HG03457 (cell line): ENCODE results near the gene AADAC.
"Not testable (repeated sequence)": the region's sequence is repeated elsewhere in the genome, so short reads cannot be mapped to it uniquely, and the experiment has no call there.

ENCODE experiments used
- ATAC-seq: cut with Tn5 transposase; IDR thresholded peaks from one replicate; pipeline ENCODE4 v1.9.1; 2021; ENCODE audit warnings: moderate number of reproducible peaks; ENCODE audit not compliant: unreplicated experiment

The AADAC gene

DNA sequence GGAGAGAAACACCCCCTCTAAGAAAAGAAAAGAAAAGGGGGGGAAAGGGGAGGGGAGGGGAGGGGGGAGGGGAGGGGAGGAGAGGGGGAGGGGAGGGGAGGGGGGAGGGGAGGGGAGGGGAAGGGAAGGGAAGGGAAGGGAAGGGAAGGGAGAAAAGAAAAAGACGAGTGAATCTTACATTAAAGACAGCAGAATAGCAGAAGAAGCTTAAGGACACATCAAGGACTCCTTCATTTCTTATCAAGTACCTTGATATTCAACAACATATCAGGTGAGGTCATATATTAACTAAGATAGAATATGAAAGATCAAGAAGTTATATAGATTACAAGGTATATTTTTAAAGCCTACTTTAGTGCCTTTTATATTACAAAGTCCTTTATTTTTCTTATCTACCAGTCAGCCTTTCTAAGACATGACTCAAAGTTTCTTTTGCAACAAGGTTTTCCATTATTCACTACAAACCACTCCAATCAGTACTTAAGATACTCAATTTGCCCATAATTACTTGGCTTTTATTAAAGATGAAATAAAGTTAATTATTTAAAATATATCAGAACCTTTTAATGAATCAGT, 17.7 kb upstream of the AADAC start:
- ATAC-seq = no peak

DNA sequence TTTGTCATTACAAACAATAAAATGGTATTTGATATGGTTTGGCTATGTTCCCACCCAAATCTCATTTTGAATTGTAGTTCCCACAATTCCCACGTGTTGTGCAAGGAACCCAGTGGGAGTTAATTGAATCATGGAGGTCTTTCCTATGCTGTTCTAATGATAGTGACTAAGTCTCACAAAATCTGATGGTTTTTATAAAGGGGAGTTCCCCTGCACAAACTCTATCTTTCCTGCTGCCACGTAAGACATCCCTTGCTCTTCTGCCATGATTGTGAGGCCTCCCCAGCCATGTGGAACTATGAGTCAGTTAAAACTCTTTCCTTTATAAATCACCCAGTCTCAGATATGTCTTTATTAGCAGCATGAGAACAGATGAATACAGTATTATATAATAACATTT, 15.4 kb upstream of the AADAC start:
- ATAC-seq = no peak

DNA sequence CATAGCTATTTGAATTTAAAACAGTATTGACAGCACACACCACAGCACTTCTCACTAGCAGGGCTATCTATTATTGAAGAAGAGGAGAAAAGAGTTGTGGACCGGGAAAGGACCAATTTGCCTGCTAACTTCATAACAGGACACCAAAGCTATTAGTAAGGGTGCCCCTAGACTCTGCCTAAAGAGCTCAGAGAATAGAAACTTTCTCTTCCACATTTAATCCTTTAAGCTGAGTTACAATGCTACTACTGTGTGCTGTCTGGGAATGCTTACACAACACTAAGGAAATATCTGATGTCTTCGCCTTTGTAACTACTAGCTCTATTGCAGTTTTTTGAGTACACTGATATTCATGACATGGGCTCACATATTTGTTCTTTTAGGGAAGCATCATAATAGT, 13.5 kb upstream of the AADAC start:
- ATAC-seq = no peak

DNA sequence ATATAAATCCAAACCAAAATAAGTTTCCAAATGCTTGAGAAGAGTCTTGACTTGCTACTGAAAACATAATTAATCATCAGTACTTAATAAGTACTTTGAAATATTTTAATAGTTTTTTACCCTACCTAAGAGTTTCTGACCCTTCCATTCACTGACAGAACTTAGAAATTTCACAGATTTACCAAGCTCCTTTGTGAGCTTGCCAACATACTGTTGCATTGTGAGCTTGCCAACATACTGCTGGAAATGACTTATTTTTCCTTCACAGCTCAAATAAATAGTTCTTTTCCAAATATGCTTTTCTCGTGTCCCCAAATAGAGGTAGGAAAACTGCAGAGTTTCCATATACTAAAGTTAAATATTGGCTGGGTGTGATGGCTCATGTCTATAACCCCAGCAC, 9.6 kb upstream of the AADAC start:
- no peak for ATAC-seq

DNA sequence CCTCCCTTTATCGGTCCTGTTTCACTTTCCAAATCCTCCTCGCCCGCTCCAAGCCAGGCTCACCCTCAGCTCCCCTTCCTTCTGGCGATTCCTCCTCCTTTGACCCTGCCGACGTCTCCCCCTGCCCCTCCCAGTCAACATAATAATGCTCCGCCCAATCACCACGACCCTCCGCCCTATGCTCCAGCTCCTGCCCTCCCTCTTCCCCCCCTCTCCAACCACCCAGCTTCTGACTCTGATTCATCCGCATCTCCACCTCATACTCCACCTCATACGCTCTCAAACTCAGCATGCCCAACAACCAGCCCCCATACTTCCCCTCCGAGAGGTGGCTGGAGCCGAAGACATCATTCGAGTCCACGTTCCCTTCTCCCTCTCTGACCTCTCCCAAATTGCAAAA, 7.1 kb upstream of the AADAC start:
- ATAC-seq = no peak

DNA sequence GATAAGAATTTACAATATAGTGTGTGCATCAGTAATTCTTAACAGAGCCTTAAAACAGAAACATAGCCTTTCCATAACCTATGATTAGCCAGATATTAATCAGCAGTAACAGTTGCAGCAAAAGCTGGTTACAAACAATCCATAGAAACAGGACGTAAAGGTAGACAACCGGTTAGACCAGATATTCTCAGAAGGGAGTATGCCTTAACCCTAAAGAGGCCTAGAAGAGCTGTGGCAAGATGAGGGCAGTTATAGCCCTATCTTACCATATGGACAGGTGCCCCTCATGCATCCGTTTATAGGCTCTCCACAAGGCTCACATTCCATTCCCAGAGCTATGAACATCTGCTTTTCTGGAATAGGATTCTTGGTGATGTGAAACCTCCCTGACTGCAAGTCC, 5.0 kb upstream of the AADAC start:
- ATAC-seq = not testable (repeated sequence)

DNA sequence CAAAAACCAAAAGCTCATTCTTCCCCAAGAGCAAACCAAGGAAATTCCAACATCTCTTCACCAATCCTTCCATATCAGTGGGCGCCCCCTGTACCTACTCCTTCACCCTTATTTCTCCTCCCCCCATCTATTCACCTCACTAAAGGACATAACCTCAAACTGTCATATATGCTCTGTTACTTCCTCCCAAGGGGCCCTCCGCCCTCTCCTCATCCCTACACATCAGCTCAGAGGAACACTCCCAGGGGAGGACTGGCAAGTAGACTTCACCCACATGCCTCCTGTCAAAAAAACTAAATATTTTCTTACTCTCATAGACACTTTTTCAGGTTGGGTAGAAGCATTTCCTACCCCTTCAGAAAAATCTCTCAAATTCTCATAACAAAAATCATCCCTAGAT, 2.4 kb upstream of the AADAC start:
- no peak for ATAC-seq

DNA sequence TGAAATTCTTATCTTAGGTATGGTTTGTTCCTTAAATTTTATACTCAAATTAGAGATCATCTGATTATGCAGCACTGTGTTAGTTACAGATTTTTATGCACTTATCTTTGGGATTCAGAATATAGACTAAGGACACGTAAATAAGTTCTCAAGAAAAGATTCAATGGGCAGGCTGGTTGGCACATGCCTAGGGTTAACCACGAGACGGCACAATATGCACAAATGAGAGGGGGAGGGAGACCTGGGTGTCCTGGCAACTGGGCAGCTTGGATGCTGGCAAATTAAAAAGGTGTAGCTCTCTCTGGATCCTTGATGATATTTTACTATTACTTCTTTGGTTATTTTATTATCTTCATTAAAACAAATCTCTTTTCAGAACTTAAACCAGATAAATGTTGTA, 672 bp downstream of the AADAC start:
- no peak for ATAC-seq

DNA sequence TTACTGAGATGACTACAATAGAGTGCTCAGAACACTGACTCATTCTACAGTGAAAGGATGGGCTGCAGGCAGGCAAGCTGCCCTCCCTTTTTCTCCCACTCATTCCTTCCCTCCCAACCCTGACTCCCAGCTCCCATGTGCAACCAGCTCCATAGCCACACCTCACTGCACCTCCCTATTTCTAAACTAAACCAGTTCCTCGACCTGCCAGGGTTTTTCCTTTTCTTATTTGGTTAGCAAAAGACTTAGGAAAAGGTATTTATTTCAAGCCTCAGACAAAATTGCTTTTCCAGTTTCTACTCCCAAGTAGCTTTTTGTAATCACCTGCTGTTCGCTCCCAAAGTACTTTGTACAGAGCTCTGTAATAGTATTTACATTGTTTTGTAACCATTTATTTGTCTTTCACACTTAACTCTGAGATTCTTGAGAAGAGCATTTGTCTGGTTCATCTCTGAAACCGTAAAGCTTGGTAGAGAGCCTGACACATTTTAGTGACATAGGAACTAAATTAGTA, 2.2 kb downstream of the AADAC start:
- no peak for ATAC-seq

DNA sequence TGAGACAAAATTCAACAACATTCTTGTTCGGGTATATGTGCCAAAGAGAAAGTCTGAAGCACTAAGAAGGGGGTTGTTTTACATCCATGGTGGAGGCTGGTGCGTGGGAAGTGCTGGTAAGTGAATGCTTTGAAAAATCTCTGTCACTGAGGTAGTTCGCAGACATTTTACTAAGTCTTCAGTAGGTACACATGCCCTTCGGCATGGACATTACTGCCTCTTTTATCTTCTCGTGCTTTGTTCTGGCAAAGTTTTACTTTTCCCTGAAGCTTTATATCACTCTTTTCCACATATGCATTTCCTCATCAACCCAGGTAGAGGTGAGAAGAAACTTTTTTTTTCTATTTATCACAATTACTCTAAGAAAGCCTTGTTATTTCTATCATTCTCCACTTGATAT, 3.6 kb downstream of the AADAC start:
- no peak for ATAC-seq

DNA sequence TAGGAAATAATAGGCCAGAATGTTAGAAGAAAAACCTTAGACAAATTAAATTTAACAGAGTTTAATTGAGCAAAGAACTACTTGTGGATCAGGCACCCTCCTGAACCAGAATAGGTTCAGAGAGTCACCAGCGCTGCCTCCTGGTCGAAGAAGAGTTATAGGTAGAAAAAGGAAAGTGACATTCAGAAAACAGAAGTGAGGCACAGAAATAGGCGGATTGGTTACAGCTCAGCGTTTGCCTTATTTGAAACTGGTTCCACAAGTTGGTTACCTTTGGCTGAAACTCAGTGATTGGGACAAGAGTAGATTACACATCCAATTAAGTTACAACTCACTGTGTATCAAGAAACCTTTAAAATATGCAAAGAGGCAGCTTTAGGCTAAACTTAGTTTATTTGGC, 4.4 kb downstream of the AADAC start:
- no peak for ATAC-seq

DNA sequence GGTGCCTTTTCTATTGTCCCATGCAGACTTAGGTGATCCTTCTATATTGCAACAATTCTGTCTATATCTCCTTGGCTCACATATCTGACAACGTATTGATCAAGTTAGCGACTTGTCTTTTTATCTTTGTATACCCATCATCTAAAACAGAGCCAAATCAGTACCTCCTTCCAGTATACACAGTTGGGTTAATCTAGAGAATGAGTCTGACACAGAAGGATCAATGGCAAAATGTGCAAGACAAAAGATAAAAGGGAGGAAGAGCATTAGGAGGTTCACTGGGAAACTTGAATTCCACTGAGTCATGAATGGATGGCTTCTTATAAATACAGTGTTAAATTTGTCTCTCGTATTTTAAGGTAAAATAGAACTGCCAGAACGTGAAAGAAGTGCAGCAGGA, 6.0 kb downstream of the AADAC start:
- ATAC-seq = no peak

DNA sequence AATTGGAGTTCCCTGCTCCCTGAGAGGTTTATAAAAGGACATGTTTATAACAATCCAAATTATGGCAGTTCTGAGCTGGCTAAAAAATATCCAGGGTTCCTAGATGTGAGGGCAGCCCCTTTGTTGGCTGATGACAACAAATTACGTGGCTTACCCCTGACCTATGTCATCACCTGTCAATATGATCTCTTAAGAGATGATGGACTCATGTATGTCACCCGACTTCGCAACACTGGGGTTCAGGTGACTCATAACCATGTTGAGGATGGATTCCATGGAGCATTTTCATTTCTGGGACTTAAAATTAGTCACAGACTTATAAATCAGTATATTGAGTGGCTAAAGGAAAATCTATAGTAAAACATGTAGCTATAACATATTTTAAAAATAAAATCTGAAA, 13.9 kb downstream of the AADAC start:
- no peak for ATAC-seq

DNA sequence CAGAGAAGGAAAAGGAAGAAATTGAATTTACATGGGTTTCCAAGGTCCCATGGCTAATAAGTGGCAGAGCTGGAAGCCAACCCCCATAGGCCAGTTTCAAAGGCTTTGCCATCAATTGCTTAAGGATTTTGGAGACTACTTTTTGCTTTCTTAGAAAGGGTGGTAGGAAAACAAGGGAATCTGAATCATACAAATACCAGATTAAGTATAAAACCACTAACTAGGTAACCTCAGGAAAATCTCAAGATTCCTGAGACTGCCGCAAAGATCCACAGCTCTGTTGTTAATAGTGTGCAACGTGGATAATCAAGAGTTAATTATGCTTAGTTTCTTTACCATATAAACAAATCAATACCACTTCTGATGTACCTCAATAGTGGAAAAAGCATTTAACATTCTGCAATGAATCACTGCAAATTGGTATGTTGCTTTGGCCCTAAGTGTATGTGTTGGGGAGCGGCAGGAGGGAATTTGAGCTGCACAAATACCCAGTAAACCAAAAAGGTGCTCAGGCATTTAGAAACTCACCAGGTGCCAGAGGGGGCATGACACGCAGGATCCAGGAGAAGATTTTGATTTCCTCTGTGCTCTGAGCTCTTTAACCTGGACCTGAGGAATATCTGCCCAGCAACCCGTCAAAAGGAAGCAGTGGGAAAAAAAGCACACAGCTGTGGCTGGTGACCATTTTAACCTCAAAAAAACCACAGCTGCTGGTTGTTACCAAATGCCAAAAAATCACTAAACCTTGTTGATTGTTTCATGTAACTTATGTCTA, 22.0 kb downstream of the AADAC start:
- ATAC-seq = no peak

DNA sequence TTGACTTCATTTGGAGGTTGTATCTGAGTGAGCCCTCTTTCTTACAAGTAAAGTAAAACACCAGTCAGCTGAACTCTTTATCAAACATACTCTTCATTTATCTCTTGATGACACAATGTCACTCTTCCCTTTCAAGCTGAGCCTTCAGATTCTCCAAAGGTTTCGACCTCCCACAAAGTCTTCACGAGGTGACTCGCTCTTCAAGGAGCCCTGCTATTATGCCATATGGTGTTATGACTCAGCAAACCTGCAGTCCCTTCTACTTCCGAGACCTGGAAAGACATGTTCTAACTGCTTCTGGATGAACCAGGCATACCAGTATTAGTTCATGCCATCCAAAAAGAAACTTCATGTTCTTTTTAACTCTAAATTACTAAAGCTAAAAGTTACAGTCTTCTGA, 23.1 kb downstream of the AADAC start:
- no peak for ATAC-seq

DNA sequence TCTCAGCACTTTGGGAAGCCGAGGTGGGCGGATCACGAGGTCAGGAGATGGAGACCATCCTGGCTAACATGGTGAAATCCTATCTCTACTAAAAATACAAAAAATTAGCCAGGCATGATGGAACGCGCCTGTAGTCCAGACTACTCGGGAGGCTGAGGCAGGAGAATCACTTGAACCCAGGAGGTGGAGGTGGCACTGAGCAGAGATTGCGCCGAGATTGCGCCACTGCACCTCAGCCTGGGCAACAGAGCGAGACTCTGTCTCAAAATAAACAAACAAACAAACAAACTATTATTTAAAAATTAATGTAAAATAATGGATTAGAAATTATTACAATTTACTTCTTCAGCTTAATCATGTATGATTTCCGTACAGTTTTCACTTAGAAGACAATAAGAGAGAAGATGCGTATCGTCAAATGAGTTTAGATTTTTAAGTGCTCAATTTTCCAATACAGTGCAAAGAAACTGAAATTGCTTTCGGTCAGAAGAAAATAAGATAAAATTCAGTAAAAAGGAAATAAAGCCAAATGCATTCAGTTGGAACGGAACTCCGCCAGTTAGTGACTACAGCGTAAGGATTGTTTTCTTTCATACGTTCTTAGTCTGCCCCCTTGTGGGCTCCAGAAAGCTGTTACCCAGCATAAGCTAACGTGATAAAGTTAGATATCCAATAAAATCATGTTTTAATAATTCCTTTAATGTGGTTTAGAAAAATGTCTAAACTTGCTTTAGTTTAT, 24.8 kb downstream of the AADAC start:
- ATAC-seq = no peak

DNA sequence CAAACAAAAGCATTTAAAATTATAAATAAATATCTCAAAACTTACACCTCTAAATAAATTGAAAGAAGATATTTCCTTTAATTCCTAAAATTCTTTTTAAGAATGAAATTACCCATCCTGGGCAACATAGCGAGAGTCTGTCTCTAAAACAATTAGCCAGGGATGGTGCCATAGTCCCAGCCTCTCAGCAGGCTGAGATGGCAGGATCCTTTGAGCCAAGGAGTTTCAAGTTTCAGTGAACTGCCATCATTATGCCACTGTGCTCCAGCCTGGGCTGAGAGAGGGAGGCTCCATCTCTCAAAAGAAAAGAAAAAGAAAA, 25.4 kb downstream of the AADAC start:
- no peak for ATAC-seq

DNA sequence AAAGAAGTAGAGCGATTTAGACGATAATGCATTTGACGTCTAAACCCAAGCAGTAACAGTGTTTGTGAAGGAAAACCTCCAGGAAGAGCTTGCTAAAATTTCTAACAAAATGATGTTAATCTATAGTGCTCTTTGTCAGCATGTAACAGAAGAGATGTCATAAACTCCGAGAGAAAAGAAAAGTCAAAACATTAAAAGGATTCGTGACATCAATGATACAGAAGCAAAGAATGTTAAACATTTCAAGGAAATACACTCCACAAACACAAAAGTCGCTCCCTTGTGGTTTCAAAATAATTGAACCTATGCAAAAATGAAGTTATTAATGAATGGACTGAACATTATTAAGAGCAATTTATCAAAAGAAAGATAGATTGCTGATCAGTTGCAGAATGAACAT, 27.9 kb downstream of the AADAC start:
- no peak for ATAC-seq

DNA sequence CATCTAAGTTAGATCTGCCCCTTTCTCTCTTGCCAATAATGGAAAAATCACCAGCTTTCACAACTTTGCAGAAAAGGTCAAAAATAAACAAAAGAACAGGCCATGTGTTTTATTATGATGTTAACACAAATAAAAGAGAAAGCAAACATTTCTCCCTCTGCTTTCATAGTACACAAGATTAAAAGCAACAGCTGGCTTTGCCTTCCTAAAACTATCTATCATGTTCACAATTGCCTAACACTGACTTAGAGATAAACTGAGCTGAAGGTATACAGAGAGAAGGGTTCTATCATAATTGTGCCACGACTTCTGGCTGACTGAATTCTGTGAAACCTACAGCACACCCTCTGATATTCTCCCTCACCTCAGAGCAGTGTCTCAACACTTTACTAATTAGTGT, 29.4 kb downstream of the AADAC start:
- ATAC-seq = no peak

DNA sequence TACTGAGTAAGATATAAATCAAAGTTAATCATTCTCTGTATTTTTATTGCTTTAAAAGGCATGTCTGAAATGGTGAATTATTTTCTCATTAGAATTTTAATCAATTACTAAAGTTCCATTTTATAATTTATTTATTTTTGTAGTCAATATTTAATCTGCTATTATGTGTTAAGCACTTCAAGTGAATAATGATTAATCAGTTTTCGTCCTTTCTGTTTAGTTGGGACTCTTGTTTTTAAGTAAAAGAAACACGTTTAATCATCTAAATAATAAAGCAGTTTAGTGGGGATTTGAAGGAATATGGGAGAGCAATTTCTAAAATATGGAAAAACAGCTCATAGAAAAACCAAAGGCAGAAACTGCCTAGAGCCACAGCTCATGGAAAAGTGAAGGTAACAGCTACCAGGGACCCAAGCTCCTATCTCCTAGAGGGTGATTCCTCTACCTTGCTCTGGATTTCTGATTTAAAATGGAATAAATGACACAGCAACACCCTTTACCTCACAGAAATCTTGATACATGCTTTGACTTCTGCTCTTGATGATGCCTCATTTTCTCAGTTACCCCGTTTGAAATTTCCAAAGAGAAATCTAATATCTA, 31.5 kb downstream of the AADAC start:
- ATAC-seq = no peak

DNA sequence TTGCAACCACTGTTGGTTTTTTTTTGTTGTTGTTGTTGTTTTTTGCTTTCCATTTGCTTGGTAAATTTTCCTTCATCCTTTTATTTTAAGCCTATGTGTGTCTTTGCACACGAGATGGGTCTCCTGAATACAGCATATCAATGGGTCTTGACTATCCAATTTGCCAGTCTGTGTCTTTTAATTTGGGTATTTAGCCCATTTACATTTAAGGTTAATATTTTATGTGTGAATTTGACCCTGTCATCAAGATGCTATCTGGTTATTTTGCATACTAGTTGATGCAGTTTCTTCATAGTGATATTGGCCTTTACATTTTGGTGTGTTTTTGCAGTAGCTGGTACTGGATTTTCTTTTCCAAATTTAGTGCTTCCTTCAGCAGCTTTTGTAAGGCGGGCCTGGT, 36.1 kb downstream of the AADAC start:
- ATAC-seq = not testable (repeated sequence)
